ENCODE data around the gene TAF15. TPM values are rescaled to one million over a fixed set of nuclear protein-coding genes. Genes with fewer than 3 reads are reported as not detected.

The TAF15 gene
- total and polyA plus RNA-seq, 10 of the 15 experiments (the other 5 are each of a cell fraction or from before 2014, with no cell fraction given) = 9.5 to 259 (median 40.4) TPM

DNA sequence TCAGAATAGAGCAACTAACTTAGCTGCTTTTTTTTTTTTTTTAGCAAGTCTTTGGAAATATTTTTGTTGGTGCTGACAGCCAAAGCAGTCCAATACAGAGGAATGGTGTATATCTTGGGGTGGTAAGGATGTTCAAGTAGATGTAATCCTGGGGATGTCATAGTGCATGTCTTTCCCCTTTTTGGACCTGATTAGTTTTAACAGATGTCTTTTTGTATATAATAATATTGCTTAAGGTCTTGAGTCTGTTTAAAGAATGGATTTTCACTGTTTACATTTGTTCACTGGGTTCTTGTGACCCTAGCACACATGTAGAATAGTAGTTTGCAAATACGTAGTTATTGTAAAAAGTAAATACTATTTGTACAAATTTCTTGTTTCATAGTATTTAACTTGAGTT, 7.9 kb downstream of the TAF15 start (continued):
- TF ChIP-seq IRF3 (IDR thresholded peaks at IDR 0.05) = no peak
- TF ChIP-seq MTA2 (IDR thresholded peaks at IDR 0.05; ENCODE audit: low read depth) = no peak
- TF ChIP-seq FOS (IDR thresholded peaks at IDR 0.05; ENCODE audit: borderline replicate concordance, extremely low read depth, insufficient read length) = no peak
- TF ChIP-seq IKZF1 (conservative IDR thresholded peaks at IDR 0.05) = no peak
- TF ChIP-seq KAT2A (conservative IDR thresholded peaks at IDR 0.05; ENCODE audit: control insufficient read depth, low read depth, low read length) = no peak
- no peak for TF ChIP-seq KDM1A (IDR thresholded peaks at IDR 0.05; ENCODE audit: borderline replicate concordance)

- no peak overlapping the region for H2AFZ ChIP-seq (ENCODE audit: control insufficient read depth, low read depth, low read length)
- no peaks in the 10 kb centered on the region for H3K4me1 ChIP-seq (ENCODE audit: control insufficient read depth, insufficient read depth, low read length)
- WGBS (ENCODE audit: insufficient coverage, insufficient replicate concordance, low lambda C conversion rate, missing lambda C conversion rate) = 43% methylated on average over 1 of the region's 1 CpG
- FAIRE-seq (no peak), ATAC-seq (no peak), DNase-seq (ENCODE audit: low read depth, low spot score) (no peak)
- peaks cover 31% of the 10 kb centered on the region for H3K79me2 ChIP-seq (ENCODE audit: control insufficient read depth, insufficient read depth, low read length)
- SMC1A ChIA-PET (ENCODE audit: uncharacterized antibody, unreplicated experiment) = interaction anchor here (1.1 to 2.0 kb wide), 8 partner anchors 9 to 150 kb away, joined by 3 to 11 read pairs (median 5); partner anchors contain the start of gene TAF15
- H3K9ac ChIP-seq (ENCODE audit: control insufficient read depth, insufficient read depth, low read length) = no peak overlapping the region
- H3K4me2 ChIP-seq (ENCODE audit: control insufficient read depth, insufficient read depth) = no peak overlapping the region
- BruUV-seq (replicated peaks) = no TSS peak
- CTCF ChIA-PET = interaction anchor here (0.9 to 2.6 kb wide), 9 partner anchors 9 to 667 kb away, joined by 3 to 11 read pairs (median 4); partner anchors contain the start of gene TAF15
- peaks cover 0 to 30% of the 10 kb centered on the region in 2 experiments for H3K36me3 ChIP-seq (ENCODE audit: control insufficient read depth in 2 of 2, insufficient read depth in 2 of 2, low read length in 1 of 2)
- POLR2A ChIA-PET = interaction anchor here (0.9 kb wide), 1 partner anchor 14 kb away, joined by 3 read pairs; no protein-coding TSS in a partner anchor
- H3K27ac ChIP-seq (ENCODE audit: control insufficient read depth, insufficient read depth) = no peak overlapping the region
- in situ Hi-C loops (cut with MboI) = no loop called here
- H3K9me3 ChIP-seq (replicated peaks; ENCODE audit: control insufficient read depth, insufficient read depth, low read length) = no peaks in the 10 kb centered on the region
- no peaks in the 10 kb centered on the region for H3K27me3 ChIP-seq (replicated peaks in 1 of 2; ENCODE audit: control insufficient read depth in 2 of 2, insufficient read depth in 2 of 2, low read length in 1 of 2)
- intact Hi-C loops (cut with micrococcal nuclease; ENCODE audit: unreplicated experiment) = no loop called here
- RAD21 ChIA-PET (ENCODE audit: unreplicated experiment) = interaction anchor here (1.3 kb wide), 1 partner anchor 9 kb away, joined by 4 read pairs; no protein-coding TSS in a partner anchor
- H3K4me3 ChIP-seq = no peak overlapping the region
- H4K20me1 ChIP-seq (ENCODE audit: control insufficient read depth, insufficient read depth) = no peaks in the 10 kb centered on the region
- TF ChIP-seq NR2C1 (IDR thresholded peaks at IDR 0.05) = no peak
- no peak for TF ChIP-seq NR2F1 (conservative IDR thresholded peaks at IDR 0.05)
- TF ChIP-seq RAD51 (IDR thresholded peaks at IDR 0.05) = no peak
- TF ChIP-seq CBX3 (IDR thresholded peaks at IDR 0.05; ENCODE audit: borderline replicate concordance, low read depth) = no peak
- TF ChIP-seq, protein P1, sequence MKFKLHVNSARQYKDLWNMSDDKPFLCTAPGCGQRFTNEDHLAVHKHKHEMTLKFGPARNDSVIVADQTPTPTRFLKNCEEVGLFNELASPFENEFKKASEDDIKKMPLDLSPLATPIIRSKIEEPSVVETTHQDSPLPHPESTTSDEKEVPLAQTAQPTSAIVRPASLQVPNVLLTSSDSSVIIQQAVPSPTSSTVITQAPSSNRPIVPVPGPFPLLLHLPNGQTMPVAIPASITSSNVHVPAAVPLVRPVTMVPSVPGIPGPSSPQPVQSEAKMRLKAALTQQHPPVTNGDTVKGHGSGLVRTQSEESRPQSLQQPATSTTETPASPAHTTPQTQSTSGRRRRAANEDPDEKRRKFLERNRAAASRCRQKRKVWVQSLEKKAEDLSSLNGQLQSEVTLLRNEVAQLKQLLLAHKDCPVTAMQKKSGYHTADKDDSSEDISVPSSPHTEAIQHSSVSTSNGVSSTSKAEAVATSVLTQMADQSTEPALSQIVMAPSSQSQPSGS (IDR thresholded peaks at IDR 0.05; ENCODE audit: low read length) = no peak
- TF ChIP-seq KAT2A (conservative IDR thresholded peaks at IDR 0.05; ENCODE audit: control insufficient read depth, low read depth, low read length) = no peak
- TF ChIP-seq, protein P2, sequence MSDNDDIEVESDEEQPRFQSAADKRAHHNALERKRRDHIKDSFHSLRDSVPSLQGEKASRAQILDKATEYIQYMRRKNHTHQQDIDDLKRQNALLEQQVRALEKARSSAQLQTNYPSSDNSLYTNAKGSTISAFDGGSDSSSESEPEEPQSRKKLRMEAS (IDR thresholded peaks at IDR 0.05; ENCODE audit: low read depth, low read length) = no peak
- TF ChIP-seq, protein P3, sequence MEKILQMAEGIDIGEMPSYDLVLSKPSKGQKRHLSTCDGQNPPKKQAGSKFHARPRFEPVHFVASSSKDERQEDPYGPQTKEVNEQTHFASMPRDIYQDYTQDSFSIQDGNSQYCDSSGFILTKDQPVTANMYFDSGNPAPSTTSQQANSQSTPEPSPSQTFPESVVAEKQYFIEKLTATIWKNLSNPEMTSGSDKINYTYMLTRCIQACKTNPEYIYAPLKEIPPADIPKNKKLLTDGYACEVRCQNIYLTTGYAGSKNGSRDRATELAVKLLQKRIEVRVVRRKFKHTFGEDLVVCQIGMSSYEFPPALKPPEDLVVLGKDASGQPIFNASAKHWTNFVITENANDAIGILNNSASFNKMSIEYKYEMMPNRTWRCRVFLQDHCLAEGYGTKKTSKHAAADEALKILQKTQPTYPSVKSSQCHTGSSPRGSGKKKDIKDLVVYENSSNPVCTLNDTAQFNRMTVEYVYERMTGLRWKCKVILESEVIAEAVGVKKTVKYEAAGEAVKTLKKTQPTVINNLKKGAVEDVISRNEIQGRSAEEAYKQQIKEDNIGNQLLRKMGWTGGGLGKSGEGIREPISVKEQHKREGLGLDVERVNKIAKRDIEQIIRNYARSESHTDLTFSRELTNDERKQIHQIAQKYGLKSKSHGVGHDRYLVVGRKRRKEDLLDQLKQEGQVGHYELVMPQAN (conservative IDR thresholded peaks at IDR 0.05) = no peak
- TF ChIP-seq JUND (IDR thresholded peaks at IDR 0.05; ENCODE audit: low read depth, low read length) = no peak
- no peak for TF ChIP-seq KLF5 (IDR thresholded peaks at IDR 0.05; ENCODE audit: partially characterized antibody)
- TF ChIP-seq, protein P4, sequence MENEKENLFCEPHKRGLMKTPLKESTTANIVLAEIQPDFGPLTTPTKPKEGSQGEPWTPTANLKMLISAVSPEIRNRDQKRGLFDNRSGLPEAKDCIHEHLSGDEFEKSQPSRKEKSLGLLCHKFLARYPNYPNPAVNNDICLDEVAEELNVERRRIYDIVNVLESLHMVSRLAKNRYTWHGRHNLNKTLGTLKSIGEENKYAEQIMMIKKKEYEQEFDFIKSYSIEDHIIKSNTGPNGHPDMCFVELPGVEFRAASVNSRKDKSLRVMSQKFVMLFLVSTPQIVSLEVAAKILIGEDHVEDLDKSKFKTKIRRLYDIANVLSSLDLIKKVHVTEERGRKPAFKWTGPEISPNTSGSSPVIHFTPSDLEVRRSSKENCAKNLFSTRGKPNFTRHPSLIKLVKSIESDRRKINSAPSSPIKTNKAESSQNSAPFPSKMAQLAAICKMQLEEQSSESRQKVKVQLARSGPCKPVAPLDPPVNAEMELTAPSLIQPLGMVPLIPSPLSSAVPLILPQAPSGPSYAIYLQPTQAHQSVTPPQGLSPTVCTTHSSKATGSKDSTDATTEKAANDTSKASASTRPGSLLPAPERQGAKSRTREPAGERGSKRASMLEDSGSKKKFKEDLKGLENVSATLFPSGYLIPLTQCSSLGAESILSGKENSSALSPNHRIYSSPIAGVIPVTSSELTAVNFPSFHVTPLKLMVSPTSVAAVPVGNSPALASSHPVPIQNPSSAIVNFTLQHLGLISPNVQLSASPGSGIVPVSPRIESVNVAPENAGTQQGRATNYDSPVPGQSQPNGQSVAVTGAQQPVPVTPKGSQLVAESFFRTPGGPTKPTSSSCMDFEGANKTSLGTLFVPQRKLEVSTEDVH (IDR thresholded peaks at IDR 0.05; ENCODE audit: low read depth, partially characterized antibody) = no peak
Observed at GRCh38 chr17:35819455-35819854, 10.2 kb downstream of the TAF15 start.

Data from GM12878 (cell line).